HL-60 (cell line): Measurements from ENCODE around the gene SLC43A2.

Source experiments
- CTCF ChIP-seq: IDR thresholded peaks from one replicate; pipeline ENCODE4 v1.5.1; 2011; ENCODE audit warnings: low read length, control low read depth, inconsistent platforms; ENCODE audit not compliant: insufficient read depth
- GABPA ChIP-seq: IDR thresholded peaks from 2 replicates; pipeline ENCODE4 v1.6.1; 2012; ENCODE audit warnings: low read depth
- REST ChIP-seq: IDR thresholded peaks from 2 replicates; pipeline ENCODE4 v1.6.1; 2012; ENCODE audit warnings: low read depth; ENCODE audit not compliant: insufficient replicate concordance

DNA sequence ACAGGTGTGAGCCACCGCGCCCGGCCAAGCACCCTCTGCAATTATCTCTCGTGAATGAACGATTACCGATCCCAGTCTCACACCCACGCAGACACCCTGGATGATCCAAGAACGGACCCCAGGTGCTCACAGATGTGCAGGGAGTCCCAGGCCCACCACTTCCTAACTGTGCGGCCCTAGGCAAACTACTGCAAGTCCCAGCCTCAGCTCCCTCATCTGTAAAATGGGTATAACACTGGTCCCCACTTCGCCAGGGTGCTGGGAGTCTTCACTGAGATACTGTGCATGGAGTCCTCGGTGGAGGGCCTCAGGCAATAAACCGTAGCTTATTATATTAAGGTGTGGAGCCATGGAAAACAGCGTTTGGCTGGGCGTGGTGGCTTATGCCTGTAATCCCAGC lies 44.5 kb downstream of the SLC43A2 start:
- TF ChIP-seq CTCF (no peak), GABPA (no peak), REST (no peak)
